Erythroblast (primary cell): ENCODE results near the gene RARB.

Source experiments
- GATA1 ChIP-seq: IDR thresholded peaks from 2 replicates; pipeline ENCODE4 v1.6.1; 2011; ENCODE audit warnings: low read depth, mild to moderate bottlenecking, control low read depth, low read length, moderate library complexity
- POLR2A ChIP-seq: IDR thresholded peaks from 2 replicates; pipeline ENCODE4 v1.6.1; 2011; ENCODE audit warnings: mild to moderate bottlenecking, low read length

DNA sequence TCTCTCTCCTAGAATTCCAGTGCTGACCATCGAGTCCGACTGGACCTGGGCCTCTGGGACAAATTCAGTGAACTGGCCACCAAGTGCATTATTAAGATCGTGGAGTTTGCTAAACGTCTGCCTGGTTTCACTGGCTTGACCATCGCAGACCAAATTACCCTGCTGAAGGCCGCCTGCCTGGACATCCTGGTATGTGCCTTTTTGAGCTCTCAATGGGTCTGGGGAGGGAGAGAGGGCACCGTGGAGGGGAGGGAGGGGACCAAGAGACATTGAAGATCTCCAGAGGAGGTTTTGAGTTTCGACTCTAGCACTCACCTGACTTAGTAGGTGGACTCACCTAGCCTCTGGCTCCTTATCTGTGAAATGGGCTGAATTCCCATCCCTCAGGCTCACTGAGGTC lies 152.5 kb downstream of the RARB start:
- TF ChIP-seq POLR2A (no peak), GATA1 (no peak)
